ENCODE results near the gene CPEB1.

Gene CPEB1

DNA sequence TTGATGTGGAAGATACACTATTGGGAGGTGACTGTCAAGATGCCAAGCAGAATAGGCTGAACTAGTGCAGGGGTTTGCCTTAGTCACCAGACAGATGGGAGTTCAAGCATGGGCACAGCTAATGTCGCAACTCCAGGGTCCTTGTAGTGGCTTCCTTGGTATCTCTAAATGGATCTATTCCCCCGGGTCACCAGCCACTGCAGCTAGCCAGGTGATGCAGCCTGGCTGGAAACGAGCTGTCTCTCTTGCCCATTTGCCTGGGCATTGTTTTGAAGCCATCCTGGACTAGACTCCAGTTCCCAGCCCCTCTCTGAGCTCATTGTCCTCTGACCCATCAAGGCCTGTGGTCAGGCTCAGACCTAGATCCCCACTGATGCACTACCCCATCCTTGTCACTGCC is 8.4 kb upstream of the CPEB1 start:
- Mint-ChIP-seq H3K4me1 (no peaks in the 10 kb centered on the region), H3K27me3 (ENCODE audit: low read depth) (peaks cover 69% of the 10 kb centered on the region), H3K36me3 (ENCODE audit: low read depth) (no peaks in the 10 kb centered on the region), H3K9me3 (no peaks in the 10 kb centered on the region), H3K4me3 (no peak overlapping the region), H3K27ac (no peak overlapping the region)
- TF ChIP-seq, protein P1, sequence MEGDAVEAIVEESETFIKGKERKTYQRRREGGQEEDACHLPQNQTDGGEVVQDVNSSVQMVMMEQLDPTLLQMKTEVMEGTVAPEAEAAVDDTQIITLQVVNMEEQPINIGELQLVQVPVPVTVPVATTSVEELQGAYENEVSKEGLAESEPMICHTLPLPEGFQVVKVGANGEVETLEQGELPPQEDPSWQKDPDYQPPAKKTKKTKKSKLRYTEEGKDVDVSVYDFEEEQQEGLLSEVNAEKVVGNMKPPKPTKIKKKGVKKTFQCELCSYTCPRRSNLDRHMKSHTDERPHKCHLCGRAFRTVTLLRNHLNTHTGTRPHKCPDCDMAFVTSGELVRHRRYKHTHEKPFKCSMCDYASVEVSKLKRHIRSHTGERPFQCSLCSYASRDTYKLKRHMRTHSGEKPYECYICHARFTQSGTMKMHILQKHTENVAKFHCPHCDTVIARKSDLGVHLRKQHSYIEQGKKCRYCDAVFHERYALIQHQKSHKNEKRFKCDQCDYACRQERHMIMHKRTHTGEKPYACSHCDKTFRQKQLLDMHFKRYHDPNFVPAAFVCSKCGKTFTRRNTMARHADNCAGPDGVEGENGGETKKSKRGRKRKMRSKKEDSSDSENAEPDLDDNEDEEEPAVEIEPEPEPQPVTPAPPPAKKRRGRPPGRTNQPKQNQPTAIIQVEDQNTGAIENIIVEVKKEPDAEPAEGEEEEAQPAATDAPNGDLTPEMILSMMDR (IDR thresholded peaks at IDR 0.05; ENCODE audit: unreplicated experiment in 3 of 3): no peak

DNA sequence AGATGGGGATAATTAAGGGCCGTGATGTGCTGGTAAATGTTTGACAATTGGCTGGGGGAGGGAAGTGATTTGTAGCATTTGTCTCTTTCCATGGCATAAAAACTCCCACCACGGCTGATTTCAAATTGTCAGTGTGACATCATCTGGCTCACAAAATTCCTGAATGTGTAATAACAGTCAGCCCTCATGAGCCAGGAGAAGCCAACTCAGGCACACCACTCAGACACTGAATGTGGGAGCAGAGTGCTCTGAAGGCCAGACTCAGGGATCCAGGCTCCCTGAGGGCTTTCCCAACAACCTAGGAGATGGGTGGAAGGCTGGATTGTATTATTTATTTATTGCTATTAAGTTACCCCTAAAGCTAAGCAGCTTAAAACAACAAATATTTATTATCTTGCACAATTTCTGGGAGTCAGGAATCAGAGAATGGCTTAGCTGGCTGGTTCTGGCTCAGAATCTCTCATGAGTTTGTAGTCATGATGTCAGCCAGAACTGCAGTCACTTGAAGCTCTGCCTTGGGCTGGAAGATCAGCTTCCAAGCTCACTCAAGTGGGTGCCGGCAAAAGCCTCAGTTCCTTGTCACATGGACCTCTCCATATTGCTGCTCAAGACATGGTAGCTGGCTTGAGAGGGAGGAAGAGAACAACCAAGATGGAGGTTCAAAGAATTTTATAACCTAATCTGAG is 6.5 kb upstream of the CPEB1 start:
- Mint-ChIP-seq H3K4me1 (no peaks in the 10 kb centered on the region), H3K27me3 (ENCODE audit: low read depth) (peaks cover 86% of the 10 kb centered on the region), H3K36me3 (ENCODE audit: low read depth) (no peaks in the 10 kb centered on the region), H3K9me3 (no peaks in the 10 kb centered on the region), H3K4me3 (no peak overlapping the region), H3K27ac (no peak overlapping the region)
- TF ChIP-seq, protein P1 (IDR thresholded peaks at IDR 0.05; ENCODE audit: unreplicated experiment in 3 of 3): no peak

DNA sequence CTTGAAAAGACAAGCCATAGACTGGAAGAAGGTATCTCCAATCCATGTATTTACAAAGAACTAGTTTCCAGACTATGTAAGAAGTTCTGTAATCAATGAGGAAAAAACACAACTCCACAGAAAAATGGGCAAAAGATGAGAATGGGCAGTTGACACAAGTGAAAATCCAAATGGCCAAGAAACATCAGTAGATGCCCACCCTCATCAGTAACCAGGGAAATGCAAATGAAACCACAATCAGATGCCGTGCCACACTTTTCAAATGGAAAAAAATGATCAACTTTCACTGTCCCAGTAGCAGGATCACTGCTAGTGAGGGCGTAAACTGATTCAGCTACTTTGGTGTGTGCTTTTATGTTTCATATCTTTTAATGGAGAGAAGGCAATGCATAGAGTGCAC is 4.5 kb upstream of the CPEB1 start:
- no peak overlapping the region for H3K4me3 Mint-ChIP-seq
- no peak overlapping the region for H3K27ac Mint-ChIP-seq
- no peaks in the 10 kb centered on the region for H3K36me3 Mint-ChIP-seq (ENCODE audit: low read depth)
- H3K27me3 Mint-ChIP-seq (ENCODE audit: low read depth): peaks cover 85% of the 10 kb centered on the region
- no peaks in the 10 kb centered on the region for H3K4me1 Mint-ChIP-seq
- no peaks in the 10 kb centered on the region for H3K9me3 Mint-ChIP-seq
- TF ChIP-seq, protein P1 (IDR thresholded peaks at IDR 0.05; ENCODE audit: unreplicated experiment in 3 of 3): no peak

DNA sequence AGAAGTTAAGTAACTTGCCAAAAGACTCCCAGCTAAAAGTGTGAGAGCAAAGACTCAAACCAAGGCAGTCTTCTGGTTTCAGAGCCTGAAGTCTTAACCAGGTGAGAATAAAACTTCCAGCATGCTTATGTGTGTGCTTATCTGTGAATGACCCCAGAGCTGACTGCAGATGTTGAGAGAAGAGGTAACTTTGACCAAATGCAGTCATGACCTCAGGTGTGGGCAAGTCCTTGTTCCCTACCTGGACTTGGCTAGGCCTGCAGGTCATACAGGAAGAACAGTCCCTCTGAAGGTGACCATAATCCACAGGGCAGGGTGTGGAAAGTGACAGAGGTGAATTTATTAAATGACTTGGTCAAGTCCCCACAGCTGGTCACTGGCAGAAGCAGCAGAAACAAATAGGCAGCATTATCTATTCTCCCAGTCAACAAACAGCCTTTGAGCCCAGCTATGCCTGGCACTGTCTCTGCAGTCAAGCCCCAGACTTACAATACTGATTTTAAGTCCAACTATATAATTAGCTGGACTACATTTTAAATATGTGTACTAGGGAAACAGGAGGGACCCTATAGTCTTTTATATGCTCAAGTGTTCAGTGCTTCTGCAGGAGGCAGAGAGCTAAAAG is 3.0 kb upstream of the CPEB1 start:
- peaks cover 92% of the 10 kb centered on the region for H3K27me3 Mint-ChIP-seq (ENCODE audit: low read depth)
- TF ChIP-seq, protein P1 (IDR thresholded peaks at IDR 0.05; ENCODE audit: unreplicated experiment in 3 of 3): no peak
- no peaks in the 10 kb centered on the region for H3K9me3 Mint-ChIP-seq
- no peaks in the 10 kb centered on the region for H3K4me1 Mint-ChIP-seq
- no peak overlapping the region for H3K4me3 Mint-ChIP-seq
- no peaks in the 10 kb centered on the region for H3K36me3 Mint-ChIP-seq (ENCODE audit: low read depth)
- no peak overlapping the region for H3K27ac Mint-ChIP-seq

DNA sequence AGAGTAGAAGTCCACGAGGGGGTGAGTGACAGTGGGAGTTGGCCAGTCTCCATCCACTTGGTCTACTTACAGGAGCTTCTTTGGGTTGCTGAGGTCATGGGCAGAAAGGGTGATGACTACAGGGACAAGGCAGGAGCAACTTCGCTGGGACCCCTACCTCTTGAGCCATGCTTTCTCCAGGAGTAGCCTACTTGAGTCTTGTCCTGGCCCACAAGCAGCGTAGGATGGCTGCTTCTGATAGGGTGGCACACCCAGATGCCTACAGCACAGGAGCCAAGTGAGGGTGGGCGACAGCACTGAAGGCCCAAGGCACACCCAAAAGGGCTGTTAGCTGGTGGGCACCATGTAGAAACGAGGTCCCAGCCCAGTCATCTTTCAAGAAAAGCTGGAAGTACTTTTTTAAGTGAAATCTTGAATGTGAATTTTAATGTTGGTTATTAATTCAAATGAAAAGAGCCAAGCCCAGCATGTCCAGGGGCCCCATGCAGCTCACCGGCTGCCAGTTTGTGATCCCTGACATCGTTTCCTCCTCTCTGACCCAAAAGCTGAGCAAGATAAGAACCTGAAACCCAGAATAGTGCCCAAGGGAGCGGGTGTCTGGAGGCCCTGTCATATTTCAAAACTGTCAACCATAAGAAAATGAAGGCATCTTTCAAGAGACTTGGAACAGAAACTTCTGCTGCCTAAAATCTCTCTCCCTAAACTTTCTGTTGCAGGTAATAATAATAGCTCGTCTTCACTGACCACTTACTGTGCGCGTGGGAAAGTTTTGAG is 2.2 kb upstream of the CPEB1 start:
- H3K4me1 Mint-ChIP-seq: no peaks in the 10 kb centered on the region
- peaks cover 92% of the 10 kb centered on the region for H3K27me3 Mint-ChIP-seq (ENCODE audit: low read depth)

More for the DNA sequence above, 2.2 kb upstream of the CPEB1 start:
- H3K36me3 Mint-ChIP-seq (ENCODE audit: low read depth): no peaks in the 10 kb centered on the region
- TF ChIP-seq, protein P1 (IDR thresholded peaks at IDR 0.05; ENCODE audit: unreplicated experiment in 3 of 3): no peak
- peak overlapping the region; percentile 19 to 63 (median 60) for H3K4me3 Mint-ChIP-seq
- H3K27ac Mint-ChIP-seq: no peak overlapping the region
- no peaks in the 10 kb centered on the region for H3K9me3 Mint-ChIP-seq
